Measurements from ENCODE around the gene MAP7D1. TPM values are rescaled to one million over a fixed set of nuclear protein-coding genes. Genes with fewer than 3 reads are reported as not detected.

MAP7D1 gene
- total and polyA plus RNA-seq, 2 experiments from 2014 or later: 46.0 to 97.8 TPM

DNA sequence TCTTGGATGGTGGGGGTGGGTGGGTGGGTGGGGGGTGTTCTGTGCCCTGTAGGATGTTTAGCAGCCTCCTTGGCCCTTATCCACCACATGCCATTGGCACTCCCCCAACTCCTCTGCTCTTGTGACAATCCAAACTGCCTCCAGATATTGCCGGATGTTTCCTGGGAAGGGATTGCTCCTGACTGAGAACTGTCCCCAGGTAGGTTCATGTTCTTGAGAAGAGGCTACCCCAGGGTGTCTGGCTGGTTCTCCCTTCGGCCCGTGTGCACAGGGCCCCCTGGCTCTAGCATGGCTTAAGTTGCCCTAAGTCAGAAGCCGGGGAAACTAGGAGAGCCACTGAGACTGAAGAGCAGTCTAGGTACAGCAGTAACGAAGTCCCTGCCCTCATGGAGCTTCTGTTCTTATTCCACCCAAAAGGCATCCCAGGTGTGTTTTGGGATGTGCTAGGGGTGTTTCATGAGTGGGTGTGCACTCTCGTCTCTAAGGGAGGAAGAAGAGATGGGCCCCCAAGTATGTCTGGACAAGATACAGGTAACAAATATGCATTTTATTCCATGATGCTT, 48.5 kb downstream of the MAP7D1 start:
- peak; percentile 30 for DNase-seq (ENCODE audit: low spot score)

DNA sequence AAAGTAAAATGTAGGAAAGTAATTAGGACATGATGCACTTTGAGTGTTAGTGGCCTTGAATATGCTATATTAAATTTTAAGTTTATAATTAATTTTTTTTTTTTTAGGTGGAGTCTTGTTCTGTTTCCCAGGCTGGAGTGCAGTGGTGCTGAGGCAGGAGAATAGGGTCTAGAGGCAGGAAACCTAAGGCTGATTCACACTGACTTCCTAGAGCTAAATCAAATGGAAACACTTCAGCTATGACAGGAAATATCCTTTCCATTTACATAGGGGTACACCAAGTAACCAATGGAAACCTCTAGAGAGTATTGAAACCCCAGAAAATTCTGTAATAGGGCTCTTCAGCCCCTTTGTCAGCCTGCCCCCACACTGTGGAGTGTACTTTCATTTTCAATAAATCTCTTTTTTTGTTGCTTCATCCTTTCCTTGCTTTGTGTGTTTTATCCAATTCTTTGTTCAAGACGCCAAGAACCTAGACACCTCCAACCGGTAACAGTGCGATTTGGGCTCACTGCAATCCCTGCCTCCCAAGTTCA, 50.4 kb downstream of the MAP7D1 start:
- H3K9me2 ChIP-seq (replicated peaks; ENCODE audit: insufficient read depth): no peaks in the 10 kb centered on the region
- H2AFZ ChIP-seq: no peak overlapping the region
- H3K4me1 ChIP-seq (ENCODE audit: insufficient read depth): peaks cover 4% of the 10 kb centered on the region
- TF ChIP-seq EZH2 (IDR thresholded peaks at IDR 0.05; ENCODE audit: borderline replicate concordance) (no peak), EZH2phosphoT487 (IDR thresholded peaks at IDR 0.05; ENCODE audit: low read depth, severe bottlenecking, unreplicated experiment) (no peak)
- TF ChIP-seq, protein P1, sequence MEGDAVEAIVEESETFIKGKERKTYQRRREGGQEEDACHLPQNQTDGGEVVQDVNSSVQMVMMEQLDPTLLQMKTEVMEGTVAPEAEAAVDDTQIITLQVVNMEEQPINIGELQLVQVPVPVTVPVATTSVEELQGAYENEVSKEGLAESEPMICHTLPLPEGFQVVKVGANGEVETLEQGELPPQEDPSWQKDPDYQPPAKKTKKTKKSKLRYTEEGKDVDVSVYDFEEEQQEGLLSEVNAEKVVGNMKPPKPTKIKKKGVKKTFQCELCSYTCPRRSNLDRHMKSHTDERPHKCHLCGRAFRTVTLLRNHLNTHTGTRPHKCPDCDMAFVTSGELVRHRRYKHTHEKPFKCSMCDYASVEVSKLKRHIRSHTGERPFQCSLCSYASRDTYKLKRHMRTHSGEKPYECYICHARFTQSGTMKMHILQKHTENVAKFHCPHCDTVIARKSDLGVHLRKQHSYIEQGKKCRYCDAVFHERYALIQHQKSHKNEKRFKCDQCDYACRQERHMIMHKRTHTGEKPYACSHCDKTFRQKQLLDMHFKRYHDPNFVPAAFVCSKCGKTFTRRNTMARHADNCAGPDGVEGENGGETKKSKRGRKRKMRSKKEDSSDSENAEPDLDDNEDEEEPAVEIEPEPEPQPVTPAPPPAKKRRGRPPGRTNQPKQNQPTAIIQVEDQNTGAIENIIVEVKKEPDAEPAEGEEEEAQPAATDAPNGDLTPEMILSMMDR (IDR thresholded peaks at IDR 0.05; ENCODE audit: poor library complexity): no peak
- H4K20me1 ChIP-seq (ENCODE audit: insufficient read depth, poor library complexity, severe bottlenecking): no peaks in the 10 kb centered on the region
- no peak overlapping the region for H3K4me2 ChIP-seq
- no peak for DNase-seq (ENCODE audit: low spot score)
- WGBS (ENCODE audit: low lambda C conversion rate, missing lambda C conversion rate): 94% methylated on average over 3 of the region's 3 CpGs
- no peaks in the 10 kb centered on the region for H3K9me3 ChIP-seq (ENCODE audit: low read depth)
- no peaks in the 10 kb centered on the region for H3K27me3 ChIP-seq
- H3K27ac ChIP-seq: no peak overlapping the region
- no peaks in the 10 kb centered on the region for H3K36me3 ChIP-seq (replicated peaks; ENCODE audit: insufficient read depth, low read depth)
- no peak overlapping the region for H3K4me3 ChIP-seq
- H3K79me2 ChIP-seq: no peaks in the 10 kb centered on the region

More for the DNA sequence above, 48.5 kb downstream of the MAP7D1 start:
- WGBS (ENCODE audit: low lambda C conversion rate, missing lambda C conversion rate): 86% methylated on average over 6 of the region's 6 CpGs
- H3K79me2 ChIP-seq: no peaks in the 10 kb centered on the region
- H3K36me3 ChIP-seq (replicated peaks; ENCODE audit: insufficient read depth, low read depth): no peaks in the 10 kb centered on the region
- H3K9me2 ChIP-seq (replicated peaks; ENCODE audit: insufficient read depth): no peaks in the 10 kb centered on the region
- H3K27ac ChIP-seq: peak overlapping the region; percentile 81
- no peak overlapping the region for H3K4me2 ChIP-seq
- no peaks in the 10 kb centered on the region for H3K9me3 ChIP-seq (ENCODE audit: low read depth)
- peaks cover 4% of the 10 kb centered on the region for H3K4me1 ChIP-seq (ENCODE audit: insufficient read depth)
- no peaks in the 10 kb centered on the region for H4K20me1 ChIP-seq (ENCODE audit: insufficient read depth, poor library complexity, severe bottlenecking)
- no peak overlapping the region for H2AFZ ChIP-seq
- H3K4me3 ChIP-seq: no peak overlapping the region
- no peaks in the 10 kb centered on the region for H3K27me3 ChIP-seq
- TF ChIP-seq, protein P1 (IDR thresholded peaks at IDR 0.05; ENCODE audit: poor library complexity): no peak
- TF ChIP-seq EZH2 (IDR thresholded peaks at IDR 0.05; ENCODE audit: borderline replicate concordance) (no peak), EZH2phosphoT487 (IDR thresholded peaks at IDR 0.05; ENCODE audit: low read depth, severe bottlenecking, unreplicated experiment) (no peak)

DNA sequence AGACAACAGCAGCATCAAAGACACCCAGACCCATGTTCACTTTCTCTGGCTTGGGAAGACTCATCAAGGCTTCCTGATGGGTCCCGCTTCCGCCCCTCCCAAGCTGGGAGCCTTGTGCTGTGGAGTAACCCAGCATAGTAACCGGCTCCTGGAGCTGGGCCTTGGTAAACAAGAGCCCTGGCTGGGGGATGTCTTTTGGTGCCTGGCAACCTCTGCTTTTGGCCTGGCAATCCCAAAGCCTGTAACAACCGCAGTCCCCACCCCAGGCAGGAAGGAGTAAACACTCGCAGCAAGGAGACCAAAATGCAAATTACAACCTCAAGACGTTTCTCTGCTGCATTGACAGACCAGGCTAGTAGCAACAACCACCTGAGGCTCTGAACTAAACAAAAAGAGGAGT, 51.4 kb downstream of the MAP7D1 start:
- Histone ChIP-seq H2AFZ (no peak overlapping the region), H4K20me1 (ENCODE audit: insufficient read depth, poor library complexity, severe bottlenecking) (no peaks in the 10 kb centered on the region), H3K9me2 (replicated peaks; ENCODE audit: insufficient read depth) (no peaks in the 10 kb centered on the region), H3K4me1 (ENCODE audit: insufficient read depth) (peaks cover 4% of the 10 kb centered on the region), H3K9me3 (ENCODE audit: low read depth) (no peaks in the 10 kb centered on the region), H3K4me2 (no peak overlapping the region), H3K4me3 (no peak overlapping the region), H3K79me2 (no peaks in the 10 kb centered on the region), H3K36me3 (replicated peaks; ENCODE audit: insufficient read depth, low read depth) (no peaks in the 10 kb centered on the region), H3K27ac (no peak overlapping the region), H3K27me3 (no peaks in the 10 kb centered on the region)
- 52% methylated on average over 6 of the region's 6 CpGs for WGBS (ENCODE audit: low lambda C conversion rate, missing lambda C conversion rate)
- TF ChIP-seq EZH2 (IDR thresholded peaks at IDR 0.05; ENCODE audit: borderline replicate concordance): no peak
- no peak for DNase-seq (ENCODE audit: low spot score)

DNA sequence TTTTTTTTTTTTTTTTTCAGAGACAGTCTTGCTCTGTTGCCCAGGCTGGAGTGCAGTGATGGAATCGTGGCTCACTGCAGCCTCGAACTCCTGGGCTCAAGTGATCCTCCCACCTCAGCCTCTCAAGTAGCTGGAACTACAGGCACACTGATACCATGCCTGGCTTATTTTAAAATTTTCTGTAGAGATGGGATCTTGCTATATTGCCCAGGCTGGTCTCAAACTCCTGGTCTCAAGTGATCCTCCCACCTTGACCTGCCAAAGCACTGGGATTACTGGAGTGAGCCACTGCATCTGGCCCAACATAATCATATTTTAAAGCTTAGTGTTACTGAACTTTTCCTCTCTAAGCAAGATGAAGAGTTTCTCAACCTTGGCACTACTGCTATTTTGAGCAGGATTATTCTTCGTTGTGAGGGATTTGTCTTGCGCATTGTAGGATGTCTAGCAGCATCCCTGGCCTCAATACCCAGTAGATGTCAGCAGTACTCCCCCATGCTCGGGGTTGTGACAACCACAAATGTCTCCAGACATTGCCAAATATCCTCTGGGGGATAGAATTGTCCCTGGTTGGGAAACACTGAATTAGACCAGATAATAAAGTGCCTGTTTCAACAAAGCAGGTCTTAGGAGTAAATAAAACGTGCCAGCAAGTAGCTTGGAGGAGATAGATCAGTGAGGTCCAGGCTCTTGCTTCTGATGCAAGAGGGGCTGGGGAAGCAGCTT, 53.2 kb downstream of the MAP7D1 start:
- peaks cover 4% of the 10 kb centered on the region for H3K4me1 ChIP-seq (ENCODE audit: insufficient read depth)
- no peaks in the 10 kb centered on the region for H3K36me3 ChIP-seq (replicated peaks; ENCODE audit: insufficient read depth, low read depth)
- H3K4me3 ChIP-seq: no peak overlapping the region
- H3K27me3 ChIP-seq: no peaks in the 10 kb centered on the region
- no peak overlapping the region for H3K4me2 ChIP-seq
- no peaks in the 10 kb centered on the region for H3K79me2 ChIP-seq
- peak; percentile 35 for DNase-seq (ENCODE audit: low spot score)
- 69% methylated on average over 6 of the region's 6 CpGs for WGBS (ENCODE audit: low lambda C conversion rate, missing lambda C conversion rate)
- TF ChIP-seq, protein P1 (IDR thresholded peaks at IDR 0.05; ENCODE audit: poor library complexity): no peak
- TF ChIP-seq EZH2 (IDR thresholded peaks at IDR 0.05; ENCODE audit: borderline replicate concordance): no peak
- H3K9me3 ChIP-seq (ENCODE audit: low read depth): no peaks in the 10 kb centered on the region
- H2AFZ ChIP-seq: no peak overlapping the region
- no peaks in the 10 kb centered on the region for H3K9me2 ChIP-seq (replicated peaks; ENCODE audit: insufficient read depth)
- peak overlapping the region; percentile 53 for H3K27ac ChIP-seq
- no peaks in the 10 kb centered on the region for H4K20me1 ChIP-seq (ENCODE audit: insufficient read depth, poor library complexity, severe bottlenecking)

Measured in hepatocyte (in vitro differentiated cells).